ENCODE results near the gene BICD1. TPM values are rescaled to one million over a fixed set of nuclear protein-coding genes. Genes with fewer than 3 reads are reported as not detected.

Gene BICD1
- total RNA-seq, 2 experiments from 2014 or later, result 20.0 to 22.6 TPM

GRCh38 chr12:32254260-32254956, 147.8 kb downstream of the BICD1 start:
- no peak for ATAC-seq
- DNase-seq, result no peak
- H3K4me3 Mint-ChIP-seq, result no peak overlapping the region
- H3K9me3 Mint-ChIP-seq (ENCODE audit: low read depth), result peaks cover 8% of the 10 kb centered on the region
- H3K27me3 Mint-ChIP-seq, result no peaks in the 10 kb centered on the region
- peaks cover 17% of the 10 kb centered on the region for H3K36me3 Mint-ChIP-seq
- CTCF ChIA-PET, result no interaction called here
- H3K27ac Mint-ChIP-seq, result no peak overlapping the region
- H3K4me1 Mint-ChIP-seq, result peaks cover 5% of the 10 kb centered on the region

- ATAC-seq (no peak), DNase-seq (no peak)
- Mint-ChIP-seq H3K4me1 (peaks cover 5% of the 10 kb centered on the region), H3K27ac (no peak overlapping the region), H3K4me3 (no peak overlapping the region), H3K36me3 (peaks cover 17% of the 10 kb centered on the region), H3K9me3 (ENCODE audit: low read depth) (peaks cover 8% of the 10 kb centered on the region), H3K27me3 (no peaks in the 10 kb centered on the region)
- CTCF ChIA-PET, result no interaction called here
Measured at GRCh38 chr12:32255588-32255987, 148.9 kb downstream of the BICD1 start.

- no peak overlapping the region for H3K4me3 Mint-ChIP-seq
- ATAC-seq (peak; percentile 33), DNase-seq (no peak)
- peaks cover 8% of the 10 kb centered on the region for H3K9me3 Mint-ChIP-seq (ENCODE audit: low read depth)
- H3K36me3 Mint-ChIP-seq, result peaks cover 17% of the 10 kb centered on the region
- CTCF ChIA-PET, result interaction anchor here (1.4 kb wide), 1 partner anchor 54 kb away, joined by 3 read pairs; no protein-coding TSS in a partner anchor
- peaks cover 5% of the 10 kb centered on the region for H3K4me1 Mint-ChIP-seq
- no peaks in the 10 kb centered on the region for H3K27me3 Mint-ChIP-seq
- H3K27ac Mint-ChIP-seq, result no peak overlapping the region
Measured at GRCh38 chr12:32257695-32258496, 151.2 kb downstream of the BICD1 start.

- DNase-seq (no peak), ATAC-seq (no peak)
- Mint-ChIP-seq H3K9me3 (ENCODE audit: low read depth) (peaks cover 5% of the 10 kb centered on the region), H3K4me3 (no peak overlapping the region), H3K27ac (no peak overlapping the region), H3K27me3 (no peaks in the 10 kb centered on the region), H3K4me1 (peaks cover 5% of the 10 kb centered on the region), H3K36me3 (peaks cover 11% of the 10 kb centered on the region)
- CTCF ChIA-PET, result interaction anchor here (0.6 kb wide), 1 partner anchor 51 kb away, joined by 3 read pairs; no protein-coding TSS in a partner anchor
Measured at GRCh38 chr12:32260696-32261095, 154.0 kb downstream of the BICD1 start.

GRCh38 chr12:32261638-32262037, 155.0 kb downstream of the BICD1 start:
- peaks cover 2% of the 10 kb centered on the region for H3K9me3 Mint-ChIP-seq (ENCODE audit: low read depth)
- no peak for ATAC-seq
- peaks cover 2% of the 10 kb centered on the region for H3K4me1 Mint-ChIP-seq
- H3K27ac Mint-ChIP-seq, result no peak overlapping the region
- no peaks in the 10 kb centered on the region for H3K27me3 Mint-ChIP-seq
- peaks cover 9% of the 10 kb centered on the region for H3K36me3 Mint-ChIP-seq
- no peak for DNase-seq
- no peak overlapping the region for H3K4me3 Mint-ChIP-seq
- CTCF ChIA-PET, result interaction anchor here (1.0 kb wide), 1 partner anchor 51 kb away, joined by 3 read pairs; no protein-coding TSS in a partner anchor

- CTCF ChIA-PET, result no interaction called here
- no peak for DNase-seq
- Mint-ChIP-seq H3K36me3 (no peaks in the 10 kb centered on the region), H3K4me3 (no peak overlapping the region), H3K27ac (no peak overlapping the region), H3K4me1 (no peaks in the 10 kb centered on the region), H3K27me3 (no peaks in the 10 kb centered on the region), H3K9me3 (ENCODE audit: low read depth) (no peaks in the 10 kb centered on the region)
- no peak for ATAC-seq
Measured at GRCh38 chr12:32264961-32265360, 158.3 kb downstream of the BICD1 start.

GRCh38 chr12:32265456-32265855, 158.8 kb downstream of the BICD1 start:
- no peaks in the 10 kb centered on the region for H3K9me3 Mint-ChIP-seq (ENCODE audit: low read depth)
- H3K27me3 Mint-ChIP-seq, result no peaks in the 10 kb centered on the region
- CTCF ChIA-PET, result interaction anchor here (0.7 kb wide), 1 partner anchor 595 kb away, joined by 3 read pairs; no protein-coding TSS in a partner anchor
- ATAC-seq (no peak), DNase-seq (no peak)
- H3K4me1 Mint-ChIP-seq, result no peaks in the 10 kb centered on the region
- no peak overlapping the region for H3K27ac Mint-ChIP-seq
- H3K4me3 Mint-ChIP-seq, result no peak overlapping the region
- no peaks in the 10 kb centered on the region for H3K36me3 Mint-ChIP-seq

- H3K4me3 Mint-ChIP-seq, result no peak overlapping the region
- CTCF ChIA-PET, result interaction anchor here (0.7 kb wide), 1 partner anchor 596 kb away, joined by 3 read pairs; no protein-coding TSS in a partner anchor
- no peaks in the 10 kb centered on the region for H3K4me1 Mint-ChIP-seq
- ATAC-seq, result no peak
- H3K36me3 Mint-ChIP-seq, result no peaks in the 10 kb centered on the region
- no peaks in the 10 kb centered on the region for H3K9me3 Mint-ChIP-seq (ENCODE audit: low read depth)
- no peaks in the 10 kb centered on the region for H3K27me3 Mint-ChIP-seq
- no peak overlapping the region for H3K27ac Mint-ChIP-seq
- DNase-seq, result no peak
Measured at GRCh38 chr12:32265951-32266350, 159.3 kb downstream of the BICD1 start.

- Mint-ChIP-seq H3K27ac (no peak overlapping the region), H3K9me3 (ENCODE audit: low read depth) (no peaks in the 10 kb centered on the region), H3K27me3 (no peaks in the 10 kb centered on the region), H3K4me1 (no peaks in the 10 kb centered on the region), H3K36me3 (no peaks in the 10 kb centered on the region), H3K4me3 (no peak overlapping the region)
- DNase-seq (no peak), ATAC-seq (no peak)
- CTCF ChIA-PET, result no interaction called here
Measured at GRCh38 chr12:32266756-32267155, 160.1 kb downstream of the BICD1 start.

- ATAC-seq (no peak), DNase-seq (no peak)
- Mint-ChIP-seq H3K4me3 (no peak overlapping the region), H3K27ac (no peak overlapping the region), H3K27me3 (no peaks in the 10 kb centered on the region), H3K4me1 (peaks cover 15% of the 10 kb centered on the region), H3K36me3 (no peaks in the 10 kb centered on the region), H3K9me3 (ENCODE audit: low read depth) (no peaks in the 10 kb centered on the region)
- CTCF ChIA-PET, result no interaction called here
Measured at GRCh38 chr12:32270818-32271710, 164.4 kb downstream of the BICD1 start.

GRCh38 chr12:32272465-32272864, 165.8 kb downstream of the BICD1 start:
- H3K36me3 Mint-ChIP-seq, result no peaks in the 10 kb centered on the region
- H3K9me3 Mint-ChIP-seq (ENCODE audit: low read depth), result no peaks in the 10 kb centered on the region
- no peak for DNase-seq
- CTCF ChIA-PET, result no interaction called here
- H3K27me3 Mint-ChIP-seq, result no peaks in the 10 kb centered on the region
- no peak for ATAC-seq
- H3K27ac Mint-ChIP-seq, result no peak overlapping the region
- H3K4me3 Mint-ChIP-seq, result no peak overlapping the region
- H3K4me1 Mint-ChIP-seq, result peaks cover 15% of the 10 kb centered on the region

- H3K36me3 Mint-ChIP-seq, result no peaks in the 10 kb centered on the region
Measured at GRCh38 chr12:32273063-32273522, 166.4 kb downstream of the BICD1 start.

GRCh38 chr12:32273712-32274111, 167.1 kb downstream of the BICD1 start:
- ATAC-seq, result peak; percentile 85
- peak overlapping the region; percentile 65 for H3K27ac Mint-ChIP-seq
- no peaks in the 10 kb centered on the region for H3K9me3 Mint-ChIP-seq (ENCODE audit: low read depth)
- no peaks in the 10 kb centered on the region for H3K27me3 Mint-ChIP-seq
- H3K4me1 Mint-ChIP-seq, result peaks cover 15% of the 10 kb centered on the region
- no peak overlapping the region for H3K4me3 Mint-ChIP-seq
- CTCF ChIA-PET, result no interaction called here
- no peaks in the 10 kb centered on the region for H3K36me3 Mint-ChIP-seq
- DNase-seq, result peak; percentile 53

More at GRCh38 chr12:32273063-32273522, 166.4 kb downstream of the BICD1 start:
- peaks cover 15% of the 10 kb centered on the region for H3K4me1 Mint-ChIP-seq
- peak overlapping the region; percentile 65 for H3K27ac Mint-ChIP-seq
- no peaks in the 10 kb centered on the region for H3K9me3 Mint-ChIP-seq (ENCODE audit: low read depth)
- ATAC-seq, result peak; percentile 20
- no peaks in the 10 kb centered on the region for H3K27me3 Mint-ChIP-seq
- no peak for DNase-seq
- CTCF ChIA-PET, result no interaction called here
- H3K4me3 Mint-ChIP-seq, result no peak overlapping the region
